Keratinocyte (primary cell): ENCODE measurements around the gene TUSC2. TPM values are rescaled to one million over a fixed set of nuclear protein-coding genes. Genes with fewer than 3 reads are reported as not detected.

Experiments used
- DNase-seq: peaks from one replicate; pipeline ENCODE4 v3.0.0-alpha.2; 2011; ENCODE audit warnings: low read depth, missing footprints, low spot score
- FAIRE-seq: peaks from 2 replicates; lab custom pipeline; 2011; peaks lifted over from hg19 to GRCh38; lab: Jason Lieb, UNC
- H2AFZ ChIP-seq: 2 replicates; pipeline ENCODE4 v1.6.0; 2012; ENCODE audit warnings: low read length, control low read depth, inconsistent platforms; ENCODE audit not compliant: control insufficient read depth
- H3K27ac ChIP-seq: 2 replicates; pipeline ENCODE4 v1.5.1; 2011; ENCODE audit warnings: low read length; ENCODE audit not compliant: control insufficient read depth, insufficient read depth
- H3K27me3 ChIP-seq: 3 replicates; pipeline ENCODE4 v1.6.0; 2011; ENCODE audit warnings: low read length; ENCODE audit not compliant: control insufficient read depth, insufficient read depth; ENCODE audit errors: extremely low read depth
- H3K36me3 ChIP-seq, 2 experiments: 2 replicates in 1 of 2; 3 replicates in 1 of 2; pipeline ENCODE4 v1.5.1; 2011; ENCODE audit warnings: low read length in 2 of 2, mild to moderate bottlenecking in 1 of 2; ENCODE audit not compliant: control insufficient read depth in 2 of 2, insufficient read depth in 2 of 2; ENCODE audit errors: extremely low read depth in 1 of 2
- H3K4me1 ChIP-seq: 3 replicates; pipeline ENCODE4 v1.5.1; 2011; ENCODE audit warnings: low read length; ENCODE audit not compliant: control insufficient read depth, insufficient read depth; ENCODE audit errors: extremely low read depth
- H3K4me2 ChIP-seq: 3 replicates; pipeline ENCODE4 v1.6.0; 2011; ENCODE audit warnings: low read depth, low read length; ENCODE audit not compliant: control insufficient read depth, insufficient read depth; ENCODE audit errors: extremely low read depth
- H3K4me3 ChIP-seq, 3 experiments: fragments of 200-600 bp in 1 of 3; sonication (generic) in 1 of 3; 2 replicates in 2 of 3; 3 replicates in 1 of 3; pipeline ENCODE4 v1.5.1; 2011 to 2016; ENCODE audit warnings: low read length in 3 of 3, mild to moderate bottlenecking in 3 of 3, control low read depth in 2 of 3, inconsistent platforms in 1 of 3, low read depth in 1 of 3, mixed read lengths in 1 of 3, mixed run types in 1 of 3, moderate library complexity in 1 of 3; ENCODE audit not compliant: control insufficient read depth in 2 of 3, insufficient read depth in 2 of 3; ENCODE audit errors: extremely low read depth in 1 of 3
- H3K79me2 ChIP-seq: 2 replicates; pipeline ENCODE4 v1.6.0; 2012; ENCODE audit warnings: low read length; ENCODE audit not compliant: control insufficient read depth, insufficient read depth
- H3K9ac ChIP-seq: 3 replicates; pipeline ENCODE4 v1.6.0; 2011; ENCODE audit warnings: low read length; ENCODE audit not compliant: control insufficient read depth, insufficient read depth; ENCODE audit errors: extremely low read depth
- H3K9me1 ChIP-seq: 3 replicates; pipeline ENCODE4 v1.6.0; 2011; ENCODE audit warnings: low read length; ENCODE audit not compliant: control insufficient read depth, insufficient read depth; ENCODE audit errors: extremely low read depth
- H3K9me3 ChIP-seq: 2 replicates; pipeline ENCODE4 v1.5.1; 2012; ENCODE audit warnings: low read depth, low read length; ENCODE audit not compliant: control insufficient read depth
- H4K20me1 ChIP-seq: 3 replicates; pipeline ENCODE4 v1.6.0; 2011; ENCODE audit warnings: low read length; ENCODE audit not compliant: control insufficient read depth, insufficient read depth; ENCODE audit errors: extremely low read depth
- CTCF ChIP-seq, 3 experiments: IDR thresholded peaks in 1 of 3; conservative IDR thresholded peaks in 1 of 3; optimal IDR thresholded peaks in 1 of 3; 2 replicates in 2 of 3; 3 replicates in 1 of 3; pipeline versions ENCODE3 to v1.5.1; 2011; ENCODE audit warnings: low read length in 3 of 3, mild to moderate bottlenecking in 3 of 3, moderate library complexity in 2 of 3, control low read depth in 1 of 3, inconsistent platforms in 1 of 3; ENCODE audit not compliant: insufficient read depth in 2 of 3; ENCODE audit errors: extremely low read depth in 1 of 3
- EZH2 ChIP-seq: IDR thresholded peaks from one replicate; pipeline ENCODE4 v1.6.1; 2012; ENCODE audit warnings: inconsistent platforms, mild to moderate bottlenecking, low read length, moderate library complexity
- dilution Hi-C: fragments of 300-500 bp; cut with MboI; formaldehyde crosslinking; loops from one replicate; pipeline ENCODE4 v1.7.0; 2020; ENCODE audit warnings: low sequenced_read_pairs; ENCODE audit not compliant: extremely low pct_ligation_motif_present
- polyA plus RNA-seq, 5 experiments: library from polyadenylated mRNA; depleted of rRNA in 3 of 5; stranded (reverse) in 3 of 5; stranded (forward) in 1 of 5; unstranded in 1 of 5; fragments of >200 nt; gene quantifications; 1 replicate in 1 of 5; 2 replicates in 3 of 5; 3 replicates in 1 of 5; pipeline versions ENCODE4 v1.2.1 to v1.2.3, GENCODE V29; 2011 to 2012; ENCODE audit warnings: missing spikeins in 2 of 5, low read depth in 1 of 5, low replicate concordance in 1 of 5

TUSC2 gene
- polyA plus RNA-seq, 1 donor (not counting 4 experiments of a cell fraction or from before 2014, with no cell fraction given), result 30.5 TPM

- dilution Hi-C loops, result no loop called here
- H3K4me3 ChIP-seq, result peak overlapping the region in 2 of 3 experiments; percentile 48 to 67
- peak overlapping the region; percentile 97 for H3K27ac ChIP-seq
Measured at GRCh38 chr3:50300681-50301254, 27.3 kb downstream of the TUSC2 start.

GRCh38 chr3:50299929-50300680 lies 27.9 kb downstream of the TUSC2 start:
- Histone ChIP-seq H3K9ac (peak overlapping the region; percentile 76), H3K4me1 (peaks cover 39% of the 10 kb centered on the region), H3K9me3 (no peaks in the 10 kb centered on the region), H3K27me3 (no peaks in the 10 kb centered on the region), H4K20me1 (no peaks in the 10 kb centered on the region), H3K9me1 (peaks cover 5% of the 10 kb centered on the region), H3K36me3 (peaks cover 0 to 4% of the 10 kb centered on the region in 2 experiments), H3K4me2 (peak overlapping the region; percentile 79), H3K27ac (peak overlapping the region; percentile 97), H3K4me3 (peak overlapping the region; percentile 13 to 67 (median 48)), H2AFZ (peak overlapping the region; percentile 7), H3K79me2 (peaks cover 9% of the 10 kb centered on the region)
- dilution Hi-C loops, result no loop called here
- FAIRE-seq (peak; percentile 97), DNase-seq (no peak)
- TF ChIP-seq CTCF (optimal IDR thresholded peaks at IDR 0.05 in 1 of 3, IDR thresholded peaks at IDR 0.05 in 1 of 3, conservative IDR thresholded peaks at IDR 0.05 in 1 of 3; ENCODE audit: extremely low read depth in 1 of 3, insufficient read depth in 2 of 3, low read length in 3 of 3) (no peak), EZH2 (no peak)

More at GRCh38 chr3:50300681-50301254, 27.3 kb downstream of the TUSC2 start:
- H3K79me2 ChIP-seq, result peaks cover 9% of the 10 kb centered on the region
- peaks cover 5% of the 10 kb centered on the region for H3K9me1 ChIP-seq
- FAIRE-seq, result no peak
- DNase-seq, result no peak
- H4K20me1 ChIP-seq, result no peaks in the 10 kb centered on the region
- peak overlapping the region; percentile 76 for H3K9ac ChIP-seq
- peaks cover 39% of the 10 kb centered on the region for H3K4me1 ChIP-seq
- H3K4me2 ChIP-seq, result peak overlapping the region; percentile 79
- H3K9me3 ChIP-seq, result no peaks in the 10 kb centered on the region
- H3K36me3 ChIP-seq, result peaks cover 0 to 4% of the 10 kb centered on the region in 2 experiments
- H3K27me3 ChIP-seq, result no peaks in the 10 kb centered on the region
- TF ChIP-seq CTCF (optimal IDR thresholded peaks at IDR 0.05 in 1 of 3, IDR thresholded peaks at IDR 0.05 in 1 of 3, conservative IDR thresholded peaks at IDR 0.05 in 1 of 3; ENCODE audit: extremely low read depth in 1 of 3, insufficient read depth in 2 of 3, low read length in 3 of 3) (no peak), EZH2 (no peak)
- no peak overlapping the region for H2AFZ ChIP-seq
